ENCODE measurements around the gene PNLDC1. TPM values are rescaled to one million over a fixed set of nuclear protein-coding genes. Genes with fewer than 3 reads are reported as not detected.

PNLDC1 gene
- total and polyA plus RNA-seq, 4 donors: 0.08 to 3.1 (median 0.58) TPM; not detected in 1

GRCh38 chr6:159819098-159819497 is 19.0 kb downstream of the PNLDC1 start:
- DNase-seq (ENCODE audit: low spot score): no peak
- Histone ChIP-seq H3K27me3 (ENCODE audit: control insufficient read depth in 4 of 4, insufficient read depth in 4 of 4, low read length in 3 of 4) (no peaks in the 10 kb centered on the region), H3K36me3 (ENCODE audit: control insufficient read depth in 4 of 4, insufficient read depth in 3 of 4, low read depth in 1 of 4, low read length in 3 of 4) (no peaks in the 10 kb centered on the region), H3K4me1 (ENCODE audit: control insufficient read depth in 4 of 4, insufficient read depth in 4 of 4, low read length in 3 of 4) (no peaks in the 10 kb centered on the region), H3K9me3 (ENCODE audit: control insufficient read depth in 4 of 4, low read length in 3 of 4) (no peaks in the 10 kb centered on the region), H3K27ac (ENCODE audit: low read depth in 1 of 2, low read length in 2 of 2) (no peak overlapping the region), H3K4me3 (ENCODE audit: low read depth in 1 of 3, low read length in 3 of 3) (no peak overlapping the region), H3K9ac (ENCODE audit: low read depth in 1 of 2, low read length in 2 of 2) (no peak overlapping the region)
- WGBS: 91% methylated on average over 16 of the region's 16 CpGs
- no peak for TF ChIP-seq RXRA (IDR thresholded peaks at IDR 0.05)
- TF ChIP-seq HNF4G (IDR thresholded peaks at IDR 0.05): no peak

- Histone ChIP-seq H3K9me3 (ENCODE audit: control insufficient read depth in 4 of 4, low read length in 3 of 4) (no peaks in the 10 kb centered on the region), H3K4me1 (ENCODE audit: control insufficient read depth in 4 of 4, insufficient read depth in 4 of 4, low read length in 3 of 4) (no peaks in the 10 kb centered on the region), H3K27ac (ENCODE audit: low read depth in 1 of 2, low read length in 2 of 2) (no peak overlapping the region), H3K4me3 (ENCODE audit: low read depth in 1 of 3, low read length in 3 of 3) (no peak overlapping the region), H3K27me3 (ENCODE audit: control insufficient read depth in 4 of 4, insufficient read depth in 4 of 4, low read length in 3 of 4) (no peaks in the 10 kb centered on the region), H3K36me3 (ENCODE audit: control insufficient read depth in 4 of 4, insufficient read depth in 3 of 4, low read depth in 1 of 4, low read length in 3 of 4) (no peaks in the 10 kb centered on the region), H3K9ac (ENCODE audit: low read depth in 1 of 2, low read length in 2 of 2) (no peak overlapping the region)
- DNase-seq (ENCODE audit: low spot score): no peak
- WGBS: 69% methylated on average over 28 of the region's 28 CpGs
- TF ChIP-seq RXRA (IDR thresholded peaks at IDR 0.05) (no peak), FOXA1 (IDR thresholded peaks at IDR 0.05) (no peak), EGR1 (IDR thresholded peaks at IDR 0.05; ENCODE audit: low read depth in 2 of 2) (no peak), CTCF (IDR thresholded peaks at IDR 0.05; ENCODE audit: low read depth, low read length, missing input control) (no peak), GABPA (IDR thresholded peaks at IDR 0.05 in 1 of 2, conservative IDR thresholded peaks at IDR 0.05 in 1 of 2) (no peak), HNF4A (conservative IDR thresholded peaks at IDR 0.05) (no peak), ZBTB33 (IDR thresholded peaks at IDR 0.05) (no peak), RAD21 (IDR thresholded peaks at IDR 0.05) (no peak), SP1 (IDR thresholded peaks at IDR 0.05) (no peak), ATF3 (IDR thresholded peaks at IDR 0.05) (no peak)
Measured at GRCh38 chr6:159819932-159820640, 20.0 kb downstream of the PNLDC1 start.

GRCh38 chr6:159821122-159821521 is 21.0 kb downstream of the PNLDC1 start:
- Histone ChIP-seq H3K9me3 (ENCODE audit: control insufficient read depth in 4 of 4, low read length in 3 of 4) (no peaks in the 10 kb centered on the region), H3K27me3 (ENCODE audit: control insufficient read depth in 4 of 4, insufficient read depth in 4 of 4, low read length in 3 of 4) (no peaks in the 10 kb centered on the region), H3K9ac (ENCODE audit: low read depth in 1 of 2, low read length in 2 of 2) (no peak overlapping the region), H3K27ac (ENCODE audit: low read depth in 1 of 2, low read length in 2 of 2) (no peak overlapping the region), H3K36me3 (ENCODE audit: control insufficient read depth in 4 of 4, insufficient read depth in 3 of 4, low read depth in 1 of 4, low read length in 3 of 4) (no peaks in the 10 kb centered on the region), H3K4me1 (ENCODE audit: control insufficient read depth in 4 of 4, insufficient read depth in 4 of 4, low read length in 3 of 4) (no peaks in the 10 kb centered on the region), H3K4me3 (ENCODE audit: low read depth in 1 of 3, low read length in 3 of 3) (no peak overlapping the region)
- 77% methylated on average over 11 of the region's 11 CpGs for WGBS
- DNase-seq (ENCODE audit: low spot score): no peak
- no peak for TF ChIP-seq EGR1 (IDR thresholded peaks at IDR 0.05; ENCODE audit: low read depth in 2 of 2)
- no peak for TF ChIP-seq MAX (IDR thresholded peaks at IDR 0.05)
- no peak for TF ChIP-seq HNF4A (conservative IDR thresholded peaks at IDR 0.05)
- no peak for TF ChIP-seq SP1 (IDR thresholded peaks at IDR 0.05)
- no peak for TF ChIP-seq JUND (IDR thresholded peaks at IDR 0.05)
- no peak for TF ChIP-seq TAF1 (conservative IDR thresholded peaks at IDR 0.05)
- no peak for TF ChIP-seq ATF3 (IDR thresholded peaks at IDR 0.05)

All from liver (tissue), 9 donors.